Large intestine (tissue), 3 donors: Measurements from ENCODE around the gene MAML2. TPM values are rescaled to one million over a fixed set of nuclear protein-coding genes. Genes with fewer than 3 reads are reported as not detected.

ENCODE experiments used
- DNase-seq, 2 donors: peaks; one replicate each; pipeline versions ENCODE4 v3.0.0 to v3.0.0-alpha.2; 2013
- H3K27ac ChIP-seq: one replicate; pipeline ENCODE4 v1.5.1; 2013; ENCODE audit warnings: low read length
- H3K27me3 ChIP-seq: 2 replicates; pipeline ENCODE4 v1.6.1; 2013; ENCODE audit warnings: low read length; ENCODE audit not compliant: control insufficient read depth, insufficient read depth
- H3K36me3 ChIP-seq: 2 replicates; pipeline ENCODE4 v1.6.1; 2013; ENCODE audit warnings: low read length; ENCODE audit not compliant: control insufficient read depth, insufficient read depth
- H3K4me1 ChIP-seq: one replicate; pipeline ENCODE4 v1.6.1; 2013; ENCODE audit warnings: low read length; ENCODE audit not compliant: control insufficient read depth, insufficient read depth
- H3K4me3 ChIP-seq: one replicate; pipeline ENCODE4 v1.5.1; 2013; ENCODE audit warnings: low read length
- H3K9me3 ChIP-seq: one replicate; pipeline ENCODE4 v1.6.1; 2013; ENCODE audit warnings: mild to moderate bottlenecking, low read depth, low read length, moderate library complexity; ENCODE audit not compliant: control insufficient read depth
- WGBS: methylation state at CpG from one replicate; pipeline ENCODE4 v1.1.5; 2013; ENCODE audit warnings: low lambda C conversion rate; ENCODE audit not compliant: insufficient coverage; 5-methylcytosine and 5-hydroxymethylcytosine counted together
- polyA plus RNA-seq: library from polyadenylated mRNA; unstranded; fragments of 120-200 nt; gene quantifications from one replicate; pipeline ENCODE4 v1.2.1, GENCODE V29; 2013

The MAML2 gene
- polyA plus RNA-seq, 1 donor, result 11.2 TPM

- Histone ChIP-seq H3K27ac (no peak overlapping the region), H3K4me3 (no peak overlapping the region), H3K4me1 (no peaks in the 10 kb centered on the region), H3K27me3 (no peaks in the 10 kb centered on the region), H3K9me3 (no peaks in the 10 kb centered on the region), H3K36me3 (no peaks in the 10 kb centered on the region)
- no peak for DNase-seq
Measured at GRCh38 chr11:95950905-95951304, 392.1 kb downstream of the MAML2 start.

- peaks cover 7% of the 10 kb centered on the region for H3K9me3 ChIP-seq
- H3K4me1 ChIP-seq, result no peaks in the 10 kb centered on the region
- no peak overlapping the region for H3K27ac ChIP-seq
- no peak for DNase-seq
- H3K4me3 ChIP-seq, result no peak overlapping the region
- no peaks in the 10 kb centered on the region for H3K27me3 ChIP-seq
- no CpG with 5 or more reads among the region's 3 CpGs for WGBS
- H3K36me3 ChIP-seq, result no peaks in the 10 kb centered on the region
Measured at GRCh38 chr11:95948637-95949036, 394.4 kb downstream of the MAML2 start.

GRCh38 chr11:95944623-95945022, 398.4 kb downstream of the MAML2 start:
- WGBS, result 100% methylated on average over 1 of the region's 4 CpGs
- Histone ChIP-seq H3K4me1 (no peaks in the 10 kb centered on the region), H3K9me3 (peaks cover 7% of the 10 kb centered on the region)

GRCh38 chr11:95943546-95943945, 399.4 kb downstream of the MAML2 start:
- no peak overlapping the region for H3K4me3 ChIP-seq
- no peak for DNase-seq
- no peaks in the 10 kb centered on the region for H3K27me3 ChIP-seq
- no peaks in the 10 kb centered on the region for H3K36me3 ChIP-seq
- WGBS, result no CpG with 5 or more reads among the region's 1 CpG
- no peak overlapping the region for H3K27ac ChIP-seq
- H3K4me1 ChIP-seq, result no peaks in the 10 kb centered on the region
- peaks cover 7% of the 10 kb centered on the region for H3K9me3 ChIP-seq

More at GRCh38 chr11:95944623-95945022, 398.4 kb downstream of the MAML2 start:
- no peaks in the 10 kb centered on the region for H3K36me3 ChIP-seq
- H3K4me3 ChIP-seq, result no peak overlapping the region
- H3K27me3 ChIP-seq, result no peaks in the 10 kb centered on the region
- H3K27ac ChIP-seq, result no peak overlapping the region
- DNase-seq, result no peak

- Histone ChIP-seq H3K36me3 (no peaks in the 10 kb centered on the region), H3K9me3 (peaks cover 2% of the 10 kb centered on the region), H3K27ac (no peak overlapping the region), H3K27me3 (no peaks in the 10 kb centered on the region), H3K4me3 (no peak overlapping the region), H3K4me1 (no peaks in the 10 kb centered on the region)
- DNase-seq, result no peak
- 95% methylated on average over 3 of the region's 6 CpGs for WGBS
Measured at GRCh38 chr11:95939091-95939490, 403.9 kb downstream of the MAML2 start.

- Histone ChIP-seq H3K9me3 (peaks cover 4% of the 10 kb centered on the region), H3K27ac (no peak overlapping the region), H3K36me3 (no peaks in the 10 kb centered on the region), H3K4me1 (no peaks in the 10 kb centered on the region), H3K4me3 (no peak overlapping the region), H3K27me3 (no peaks in the 10 kb centered on the region)
- DNase-seq, result peak; percentile 35 to 61
Measured at GRCh38 chr11:95937358-95937757, 405.6 kb downstream of the MAML2 start.

GRCh38 chr11:95933594-95933993, 409.4 kb downstream of the MAML2 start:
- Histone ChIP-seq H3K9me3 (peaks cover 9% of the 10 kb centered on the region), H3K4me3 (no peak overlapping the region), H3K4me1 (no peaks in the 10 kb centered on the region), H3K36me3 (no peaks in the 10 kb centered on the region), H3K27me3 (no peaks in the 10 kb centered on the region), H3K27ac (no peak overlapping the region)
- no peak for DNase-seq
- WGBS, result 81% methylated on average over 2 of the region's 5 CpGs

GRCh38 chr11:95931916-95932315, 411.1 kb downstream of the MAML2 start:
- no peak overlapping the region for H3K4me3 ChIP-seq
- H3K36me3 ChIP-seq, result no peaks in the 10 kb centered on the region
- DNase-seq, result no peak
- H3K27me3 ChIP-seq, result no peaks in the 10 kb centered on the region
- no peak overlapping the region for H3K27ac ChIP-seq
- WGBS, result 100% methylated on average over 1 of the region's 1 CpG
- H3K9me3 ChIP-seq, result peaks cover 9% of the 10 kb centered on the region
- no peaks in the 10 kb centered on the region for H3K4me1 ChIP-seq

GRCh38 chr11:95930948-95931347, 412.0 kb downstream of the MAML2 start:
- no peak overlapping the region for H3K4me3 ChIP-seq
- no peaks in the 10 kb centered on the region for H3K27me3 ChIP-seq
- H3K9me3 ChIP-seq, result peaks cover 9% of the 10 kb centered on the region
- DNase-seq, result no peak
- H3K27ac ChIP-seq, result no peak overlapping the region
- H3K36me3 ChIP-seq, result no peaks in the 10 kb centered on the region
- WGBS, result 67% methylated on average over 1 of the region's 1 CpG
- H3K4me1 ChIP-seq, result no peaks in the 10 kb centered on the region

- H3K4me1 ChIP-seq, result peaks cover 7% of the 10 kb centered on the region
- H3K4me3 ChIP-seq, result no peak overlapping the region
- no peak for DNase-seq
- H3K27me3 ChIP-seq, result no peaks in the 10 kb centered on the region
- H3K27ac ChIP-seq, result no peak overlapping the region
- WGBS, result no CpG with 5 or more reads among the region's 1 CpG
- H3K9me3 ChIP-seq, result peaks cover under 1% of the 10 kb centered on the region
- H3K36me3 ChIP-seq, result no peaks in the 10 kb centered on the region
Measured at GRCh38 chr11:95926726-95927125, 416.3 kb downstream of the MAML2 start.
